A673 (cell line): ENCODE data around the gene GPR157. TPM values are rescaled to one million over a fixed set of nuclear protein-coding genes. Genes with fewer than 3 reads are reported as not detected.
"Not testable (repeated sequence)": the region's sequence is repeated elsewhere in the genome, so short reads cannot be mapped to it uniquely, and the experiment has no call there.

Experiments
- BruUV-seq: library from RNA; stranded (reverse); fragments of 400-500 nt; replicated peaks from 2 replicates; lab custom pipeline; 2021; lab: Mats Ljungman, UMichigan
- CTCF ChIA-PET: fragments of 300-600 bp; sonication (Branson Sonifier 250); formaldehyde crosslinking; loops from one replicate; lab custom pipeline; 2022; ENCODE audit warnings: antibody characterized with exemption; lab: Charles Lee
- POLR2A ChIA-PET: fragments of 300-600 bp; sonication (Branson Sonifier 250); formaldehyde crosslinking; loops from one replicate; lab custom pipeline; 2022; ENCODE audit warnings: antibody characterized with exemption; ENCODE audit not compliant: low non-redundant PET; lab: Charles Lee
- DNase-seq: peaks from one replicate; pipeline ENCODE4 v3.0.0-alpha.2; 2015; ENCODE audit warnings: low spot score
- H3K27ac ChIP-seq: fragments of 200-600 bp; sonication (generic); 2 replicates; pipeline ENCODE4 v1.5.1; 2016; ENCODE audit warnings: mixed run types, low read depth, mild to moderate bottlenecking, mixed read lengths, antibody characterized with exemption, low read length; ENCODE audit not compliant: poor library complexity, severe bottlenecking
- H3K27me3 ChIP-seq: fragments of 200-600 bp; sonication (generic); replicated peaks from 2 replicates; pipeline ENCODE4 v1.6.1; 2017; ENCODE audit warnings: mixed run types, low read depth, mild to moderate bottlenecking, mixed read lengths, antibody characterized with exemption, low read length; ENCODE audit not compliant: insufficient read depth, poor library complexity
- H3K36me3 ChIP-seq: fragments of 200-600 bp; sonication (generic); 2 replicates; pipeline ENCODE4 v1.6.1; 2016; ENCODE audit warnings: mixed run types, mild to moderate bottlenecking, mixed read lengths, antibody characterized with exemption, low read length; ENCODE audit not compliant: insufficient read depth, poor library complexity, severe bottlenecking
- H3K4me1 ChIP-seq: fragments of 200-600 bp; sonication (generic); 2 replicates; pipeline ENCODE4 v1.6.1; 2017; ENCODE audit warnings: mixed run types, mild to moderate bottlenecking, mixed read lengths, antibody characterized with exemption, low read length; ENCODE audit not compliant: insufficient read depth, poor library complexity, severe bottlenecking
- H3K4me3 ChIP-seq: fragments of 200-600 bp; sonication (generic); 2 replicates; pipeline ENCODE4 v1.5.1; 2016; ENCODE audit warnings: low read depth, mixed run types, mild to moderate bottlenecking, mixed read lengths, low read length; ENCODE audit not compliant: poor library complexity, severe bottlenecking
- H3K9me3 ChIP-seq: fragments of 200-600 bp; sonication (generic); 2 replicates; pipeline ENCODE4 v1.6.1; 2016; ENCODE audit warnings: mixed run types, low read depth, mild to moderate bottlenecking, mixed read lengths, antibody characterized with exemption, low read length; ENCODE audit not compliant: poor library complexity, severe bottlenecking
- CTCF ChIP-seq: fragments of 300-800, 200-600 bp; sonication (generic); conservative IDR thresholded peaks from 2 replicates; pipeline ENCODE4 v1.5.1; 2017; ENCODE audit warnings: low read depth, mild to moderate bottlenecking, antibody characterized with exemption, low read length, moderate library complexity, mixed read lengths
- EZH2 ChIP-seq: fragments of 200-600 bp; sonication (generic); IDR thresholded peaks from 2 replicates; pipeline ENCODE4 v1.6.1; 2017; ENCODE audit warnings: borderline replicate concordance, low read depth, mild to moderate bottlenecking, mixed read lengths, antibody characterized with exemption, low read length; ENCODE audit not compliant: poor library complexity, severe bottlenecking
- intact Hi-C: fragments of 100-400 bp; cut with micrococcal nuclease; formaldehyde crosslinking; loops from one replicate; pipeline ENCODE4 v1.10.0; 2022; ENCODE audit not compliant: unreplicated experiment
- total RNA-seq: library from RNA; stranded (reverse); gene quantifications from 2 replicates; pipeline ENCODE4 v1.2.3, GENCODE V29; 2021

The GPR157 gene
- total RNA-seq, 1 experiment from 2014 or later, result 0.34 TPM

GRCh38 chr1:9155879-9156278 lies 27.0 kb upstream of the GPR157 start:
- H3K9me3 ChIP-seq, result no peaks in the 10 kb centered on the region
- H3K27ac ChIP-seq, result no peak overlapping the region
- CTCF ChIA-PET, result interaction anchor here (0.5 kb wide), 1 partner anchor 150 kb away, joined by 4 read pairs; no protein-coding TSS in a partner anchor
- no peaks in the 10 kb centered on the region for H3K36me3 ChIP-seq
- no peaks in the 10 kb centered on the region for H3K27me3 ChIP-seq
- H3K4me3 ChIP-seq, result no peak overlapping the region
- TF ChIP-seq CTCF (no peak), EZH2 (no peak)
- no peak for DNase-seq
- H3K4me1 ChIP-seq, result no peaks in the 10 kb centered on the region
- POLR2A ChIA-PET, result interaction anchor here (0.6 kb wide), 1 partner anchor 13 kb away, joined by 8 read pairs; no protein-coding TSS in a partner anchor
- no TSS peak for BruUV-seq
- intact Hi-C loops, result no loop called here

- H3K27ac ChIP-seq, intact Hi-C loops, H3K4me3 ChIP-seq, POLR2A ChIA-PET, DNase-seq, H3K4me1 ChIP-seq, H3K36me3 ChIP-seq, CTCF ChIA-PET, H3K27me3 ChIP-seq, BruUV-seq, H3K9me3 ChIP-seq: not testable (repeated sequence)
These were observed 26.5 kb upstream of the GPR157 start for GRCh38 chr1:9155405-9155804.

- Histone ChIP-seq H3K4me1 (no peaks in the 10 kb centered on the region), H3K27ac (no peak overlapping the region), H3K36me3 (no peaks in the 10 kb centered on the region), H3K9me3 (no peaks in the 10 kb centered on the region), H3K4me3 (no peak overlapping the region), H3K27me3 (no peaks in the 10 kb centered on the region)
- no TSS peak for BruUV-seq
- no peak for TF ChIP-seq CTCF
- no peak for TF ChIP-seq EZH2
- DNase-seq, result no peak
- ChIA-PET CTCF (no interaction called here), POLR2A (no interaction called here)
- intact Hi-C loops, result no loop called here
These were observed 24.2 kb upstream of the GPR157 start for GRCh38 chr1:9153152-9153551.

GRCh38 chr1:9152535-9152934 lies 23.6 kb upstream of the GPR157 start:
- H3K36me3 ChIP-seq, result no peaks in the 10 kb centered on the region
- no peaks in the 10 kb centered on the region for H3K4me1 ChIP-seq
- ChIA-PET POLR2A (no interaction called here), CTCF (no interaction called here)
- no peak overlapping the region for H3K27ac ChIP-seq
- intact Hi-C loops, result no loop called here
- no peak overlapping the region for H3K4me3 ChIP-seq
- no peak for DNase-seq
- no TSS peak for BruUV-seq
- no peak for TF ChIP-seq CTCF
- TF ChIP-seq EZH2, result no peak
- H3K27me3 ChIP-seq, result no peaks in the 10 kb centered on the region
- H3K9me3 ChIP-seq, result no peaks in the 10 kb centered on the region
